H9 (cell line): Measurements from ENCODE around the gene SECISBP2. TPM values are rescaled to one million over a fixed set of nuclear protein-coding genes. Genes with fewer than 3 reads are reported as not detected.

Source experiments
- DNase-seq: peaks from one replicate; pipeline ENCODE4 v3.0.0-alpha.2; 2017
- H2AFZ ChIP-seq: one replicate; pipeline ENCODE4 v1.6.1; 2013; ENCODE audit warnings: mild to moderate bottlenecking, low read length, control low read depth, moderate library complexity
- H2AK5ac ChIP-seq: 2 replicates; pipeline ENCODE4 v1.6.1; 2013; ENCODE audit warnings: low read length, control low read depth, mixed read lengths; ENCODE audit not compliant: insufficient read length
- H2BK120ac ChIP-seq: one replicate; pipeline ENCODE4 v1.6.1; 2013; ENCODE audit warnings: low read depth, mild to moderate bottlenecking, low read length, control low read depth, inconsistent platforms; ENCODE audit not compliant: poor library complexity, severe bottlenecking
- H2BK12ac ChIP-seq: 2 replicates; pipeline ENCODE4 v1.6.1; 2013; ENCODE audit warnings: low read length, control low read depth, mixed read lengths, low read depth; ENCODE audit not compliant: insufficient read length
- H2BK15ac ChIP-seq: 2 replicates; pipeline ENCODE4 v1.6.1; 2013; ENCODE audit warnings: low read depth, low read length, control low read depth
- H2BK20ac ChIP-seq: one replicate; pipeline ENCODE4 v1.6.1; 2013; ENCODE audit warnings: low read depth, mild to moderate bottlenecking, low read length, control low read depth, inconsistent platforms; ENCODE audit not compliant: poor library complexity, severe bottlenecking
- H2BK5ac ChIP-seq: 2 replicates; pipeline ENCODE4 v1.6.1; 2013; ENCODE audit warnings: low read length, control low read depth, mixed read lengths; ENCODE audit not compliant: insufficient read length
- H3K14ac ChIP-seq: 2 replicates; pipeline ENCODE4 v1.6.1; 2013; ENCODE audit warnings: low read length, control low read depth; ENCODE audit not compliant: insufficient read depth
- H3K18ac ChIP-seq: 2 replicates; pipeline ENCODE4 v1.6.1; 2013; ENCODE audit warnings: low read depth, mild to moderate bottlenecking, mixed read lengths, low read length, control low read depth; ENCODE audit not compliant: insufficient read length
- H3K23ac ChIP-seq: 2 replicates; pipeline ENCODE4 v1.6.1; 2013; ENCODE audit warnings: low read length, control low read depth, mixed read lengths, low read depth; ENCODE audit not compliant: insufficient read length
- H3K23me2 ChIP-seq: 2 replicates; pipeline ENCODE4 v1.6.1; 2013; ENCODE audit warnings: low read depth, mild to moderate bottlenecking, mixed read lengths, low read length, control low read depth; ENCODE audit not compliant: insufficient read length, poor library complexity, severe bottlenecking
- H3K27ac ChIP-seq: 2 replicates; pipeline ENCODE4 v1.5.1; 2013; ENCODE audit warnings: low read length, control low read depth, mixed read lengths, low read depth; ENCODE audit not compliant: insufficient read length
- H3K27me3 ChIP-seq: 2 replicates; pipeline ENCODE4 v1.6.1; 2013; ENCODE audit warnings: low read length, control low read depth, inconsistent platforms; ENCODE audit not compliant: insufficient read depth
- H3K4ac ChIP-seq: 2 replicates; pipeline ENCODE4 v1.6.1; 2013; ENCODE audit warnings: low read depth, mild to moderate bottlenecking, control low read depth, inconsistent platforms, low read length, moderate library complexity
- H3K4me1 ChIP-seq: 2 replicates; pipeline ENCODE4 v1.6.1; 2013; ENCODE audit warnings: low read length, control low read depth, inconsistent platforms; ENCODE audit not compliant: insufficient read depth
- H3K4me2 ChIP-seq: 2 replicates; pipeline ENCODE4 v1.6.1; 2013; ENCODE audit warnings: low read length, control low read depth, mixed read lengths; ENCODE audit not compliant: insufficient read length, insufficient read depth
- H3K56ac ChIP-seq: 2 replicates; pipeline ENCODE4 v1.6.1; 2013; ENCODE audit warnings: low read depth, mild to moderate bottlenecking, mixed read lengths, low read length, control low read depth; ENCODE audit not compliant: insufficient read length
- H3K79me1 ChIP-seq: 2 replicates; pipeline ENCODE4 v1.6.1; 2013; ENCODE audit warnings: low read depth, mild to moderate bottlenecking, moderate library complexity, low read length, control low read depth, inconsistent platforms; ENCODE audit not compliant: insufficient read depth, poor library complexity, severe bottlenecking
- H3K79me2 ChIP-seq: 2 replicates; pipeline ENCODE4 v1.6.1; 2013; ENCODE audit warnings: low read length, control low read depth, inconsistent platforms; ENCODE audit not compliant: insufficient read depth
- H3K9ac ChIP-seq: 2 replicates; pipeline ENCODE4 v1.6.1; 2013; ENCODE audit warnings: low read length, control low read depth, mixed read lengths; ENCODE audit not compliant: insufficient read length; ENCODE audit errors: extremely low read depth
- H3K9me3 ChIP-seq: one replicate; pipeline ENCODE4 v1.6.1; 2013; ENCODE audit warnings: low read depth, low read length, inconsistent platforms; ENCODE audit not compliant: control insufficient read depth
- H3T11ph ChIP-seq: one replicate; pipeline ENCODE4 v1.6.1; 2013; ENCODE audit warnings: mild to moderate bottlenecking, low read length, control low read depth, inconsistent platforms
- H4K20me1 ChIP-seq: one replicate; pipeline ENCODE4 v1.6.1; 2013; ENCODE audit not compliant: control insufficient read depth, insufficient read length, insufficient read depth
- H4K5ac ChIP-seq: 2 replicates; pipeline ENCODE4 v1.6.1; 2013; ENCODE audit warnings: low read depth, mild to moderate bottlenecking, mixed read lengths, low read length, control low read depth; ENCODE audit not compliant: insufficient read length
- H4K8ac ChIP-seq: replicated peaks from 2 replicates; pipeline ENCODE4 v1.6.1; 2013; ENCODE audit warnings: low read length, control low read depth, mixed read lengths, low read depth; ENCODE audit not compliant: insufficient read length
- H4K91ac ChIP-seq: 2 replicates; pipeline ENCODE4 v1.6.1; 2013; ENCODE audit warnings: low read depth, mild to moderate bottlenecking, moderate library complexity, mixed read lengths, low read length, control low read depth; ENCODE audit not compliant: insufficient read length
- H3K27ac Mint-ChIP-seq, 3 experiments: 2 replicates in 2 of 3; 3 replicates in 1 of 3; pipeline ENCODE4 v1.8.0; 2020 to 2021; ENCODE audit warnings: mixed read lengths in 3 of 3, mild to moderate bottlenecking in 1 of 3, moderate library complexity in 1 of 3
- H3K27me3 Mint-ChIP-seq: 2 replicates; pipeline ENCODE4 v1.8.0; 2021; ENCODE audit warnings: low read depth, mild to moderate bottlenecking, moderate library complexity, mixed read lengths
- H3K36me3 Mint-ChIP-seq, 3 experiments: 2 replicates in 2 of 3; 3 replicates in 1 of 3; pipeline ENCODE4 v1.8.0; 2020 to 2021; ENCODE audit warnings: low read depth in 3 of 3, mixed read lengths in 3 of 3; ENCODE audit not compliant: insufficient read depth in 1 of 3
- H3K4me1 Mint-ChIP-seq, 2 experiments: 2 replicates each; pipeline ENCODE4 v1.8.0; 2020; ENCODE audit warnings: mixed read lengths in 2 of 2
- H3K4me3 Mint-ChIP-seq, 2 experiments: 2 replicates in 1 of 2; 3 replicates in 1 of 2; pipeline ENCODE4 v1.8.0; 2020 to 2021; ENCODE audit warnings: mild to moderate bottlenecking in 2 of 2, mixed read lengths in 2 of 2, moderate library complexity in 1 of 2
- H3K9me3 Mint-ChIP-seq, 2 experiments: 2 replicates in 1 of 2; 3 replicates in 1 of 2; pipeline ENCODE4 v1.8.0; 2020; ENCODE audit warnings: mild to moderate bottlenecking in 2 of 2, mixed read lengths in 2 of 2, moderate library complexity in 1 of 2
- WGBS: extraction: QIAGEN DNeasy Blood & Tissue Kit; methylation state at CpG from one replicate; pipeline ENCODE4 v1.1.7; 2013; ENCODE audit warnings: missing lambda C conversion rate, low lambda C conversion rate, mixed read lengths; ENCODE audit not compliant: insufficient read length; ENCODE audit errors: extremely low coverage; 5-methylcytosine and 5-hydroxymethylcytosine counted together
- total RNA-seq: library from RNA; stranded (reverse); gene quantifications from 2 replicates; pipeline ENCODE4 v1.2.1, GENCODE V29; 2021
- TF ChIP-seq, protein P1 (sequence below): fragments of 200-600 bp; sonication (generic); conservative IDR thresholded peaks from 3 replicates; pipeline ENCODE4 v1.8.0; 2021; ENCODE audit warnings: antibody characterized with exemption, mild to moderate bottlenecking

The SECISBP2 gene
- total RNA-seq, 1 experiment from 2014 or later = 62.7 TPM

GRCh38 chr9:89352451-89352850 is 34.2 kb downstream of the SECISBP2 start:
- Histone ChIP-seq H4K5ac (no peak overlapping the region), H3K4me1 (no peaks in the 10 kb centered on the region), H3K18ac (no peak overlapping the region), H3K23me2 (no peaks in the 10 kb centered on the region), H3K14ac (no peak overlapping the region), H3T11ph (no peak overlapping the region), H4K8ac (no peak overlapping the region), H3K4ac (no peak overlapping the region), H3K27ac (no peak overlapping the region), H3K9ac (no peak overlapping the region), H4K91ac (no peak overlapping the region), H2BK15ac (no peak overlapping the region), H3K56ac (no peak overlapping the region), H2AK5ac (no peak overlapping the region), H2BK120ac (no peak overlapping the region), H2AFZ (no peak overlapping the region), H3K9me3 (no peaks in the 10 kb centered on the region), H3K4me2 (no peak overlapping the region), H4K20me1 (no peaks in the 10 kb centered on the region), H3K79me1 (no peaks in the 10 kb centered on the region), H2BK12ac (no peak overlapping the region), H3K23ac (no peak overlapping the region), H3K79me2 (no peaks in the 10 kb centered on the region), H3K27me3 (no peaks in the 10 kb centered on the region), H2BK20ac (no peak overlapping the region), H2BK5ac (no peak overlapping the region)
- Mint-ChIP-seq H3K9me3 (no peaks in the 10 kb centered on the region), H3K27me3 (no peaks in the 10 kb centered on the region), H3K4me3 (no peak overlapping the region), H3K4me1 (no peaks in the 10 kb centered on the region), H3K27ac (no peak overlapping the region), H3K36me3 (peaks cover 51 to 99% (median 99%) of the 10 kb centered on the region in 3 experiments; a peak in 6 of 7 replicates)
- TF ChIP-seq, protein P1, sequence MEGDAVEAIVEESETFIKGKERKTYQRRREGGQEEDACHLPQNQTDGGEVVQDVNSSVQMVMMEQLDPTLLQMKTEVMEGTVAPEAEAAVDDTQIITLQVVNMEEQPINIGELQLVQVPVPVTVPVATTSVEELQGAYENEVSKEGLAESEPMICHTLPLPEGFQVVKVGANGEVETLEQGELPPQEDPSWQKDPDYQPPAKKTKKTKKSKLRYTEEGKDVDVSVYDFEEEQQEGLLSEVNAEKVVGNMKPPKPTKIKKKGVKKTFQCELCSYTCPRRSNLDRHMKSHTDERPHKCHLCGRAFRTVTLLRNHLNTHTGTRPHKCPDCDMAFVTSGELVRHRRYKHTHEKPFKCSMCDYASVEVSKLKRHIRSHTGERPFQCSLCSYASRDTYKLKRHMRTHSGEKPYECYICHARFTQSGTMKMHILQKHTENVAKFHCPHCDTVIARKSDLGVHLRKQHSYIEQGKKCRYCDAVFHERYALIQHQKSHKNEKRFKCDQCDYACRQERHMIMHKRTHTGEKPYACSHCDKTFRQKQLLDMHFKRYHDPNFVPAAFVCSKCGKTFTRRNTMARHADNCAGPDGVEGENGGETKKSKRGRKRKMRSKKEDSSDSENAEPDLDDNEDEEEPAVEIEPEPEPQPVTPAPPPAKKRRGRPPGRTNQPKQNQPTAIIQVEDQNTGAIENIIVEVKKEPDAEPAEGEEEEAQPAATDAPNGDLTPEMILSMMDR = no peak
- WGBS = no CpG with 5 or more reads among the region's 3 CpGs
- DNase-seq = no peak
